Hepatocyte (in vitro differentiated cells): ENCODE results near the gene TRIOBP.

Source experiments
- CTCF ChIP-seq: fragments of 200-600 bp; sonication (generic); IDR thresholded peaks from 2 replicates; pipeline ENCODE4 v1.5.1; 2016; ENCODE audit warnings: antibody characterized with exemption, mild to moderate bottlenecking; ENCODE audit not compliant: poor library complexity
- EZH2 ChIP-seq: fragments of 200-600 bp; sonication (generic); IDR thresholded peaks from 2 replicates; pipeline ENCODE4 v1.6.1; 2016; ENCODE audit warnings: antibody characterized with exemption, mild to moderate bottlenecking, borderline replicate concordance
- EZH2phosphoT487 ChIP-seq: fragments of 200-600 bp; sonication (generic); IDR thresholded peaks from one replicate; pipeline ENCODE4 v1.6.1; 2018; ENCODE audit warnings: antibody characterized with exemption, mild to moderate bottlenecking, low read depth, moderate library complexity; ENCODE audit not compliant: unreplicated experiment, severe bottlenecking

- TF ChIP-seq EZH2 = no peak
- peak; percentile 12 for TF ChIP-seq CTCF
- no peak for TF ChIP-seq EZH2phosphoT487
Measured at GRCh38 chr22:37802310-37803194, 105.7 kb downstream of the TRIOBP start.
